BJ (cell line): ENCODE measurements around the gene PVALEF. TPM values are rescaled to one million over a fixed set of nuclear protein-coding genes. Genes with fewer than 3 reads are reported as not detected.
A peak's percentile ranks its signal among the peaks of the same experiment; 100 is the strongest.

Source experiments
- CTCF ChIA-PET: fragments of 350-600 bp; formaldehyde crosslinking; extraction: SDS; loops from one replicate; lab custom pipeline; 2021; ENCODE audit warnings: antibody characterized with exemption, inconsistent platforms; lab: Yijun Ruan, JAX
- POLR2A ChIA-PET: fragments of 300-600 bp; sonication (Branson Sonifier 250); formaldehyde crosslinking; extraction: SDS; loops from one replicate; lab custom pipeline; 2021; ENCODE audit warnings: antibody characterized with exemption; lab: Charles Lee
- DNase-seq: peaks from one replicate; pipeline ENCODE4 v3.0.0-alpha.2; 2011; ENCODE audit warnings: low read depth
- H3K27me3 ChIP-seq: 2 replicates; pipeline ENCODE4 v1.6.0; 2011; ENCODE audit warnings: low read length; ENCODE audit not compliant: control insufficient read depth, insufficient read depth
- H3K36me3 ChIP-seq: 2 replicates; pipeline ENCODE4 v1.5.1; 2011; ENCODE audit warnings: low read length; ENCODE audit not compliant: control insufficient read depth, insufficient read depth
- H3K4me3 ChIP-seq: 2 replicates; pipeline ENCODE4 v1.5.1; 2011; ENCODE audit warnings: low read depth, mild to moderate bottlenecking, control low read depth, low read length
- polyA plus RNA-seq: library from polyadenylated mRNA; depleted of rRNA; stranded (reverse); fragments of >200 nt; gene quantifications from 2 replicates; pipeline ENCODE4 v1.2.3, GENCODE V29; 2011
- TF ChIP-seq, protein P1 (sequence below): IDR thresholded peaks from 2 replicates; pipeline ENCODE4 v1.5.1; 2011; ENCODE audit warnings: low read depth, mild to moderate bottlenecking, control low read depth, inconsistent platforms, low read length, moderate library complexity; ENCODE audit not compliant: insufficient read depth

PVALEF gene
- polyA plus RNA-seq, 1 experiment = not detected

- no peaks in the 10 kb centered on the region; the same call in 1 of the 2 replicates for H3K36me3 ChIP-seq
- peak overlapping the region; percentile 81 for H3K4me3 ChIP-seq
- ChIA-PET POLR2A (no interaction called here), CTCF (interaction anchor here (1.0 to 1.5 kb wide), 2 partner anchors 21 to 78 kb away, joined by 3 read pairs; no protein-coding TSS in a partner anchor)
- H3K27me3 ChIP-seq = no peaks in the 10 kb centered on the region
- TF ChIP-seq, protein P1, sequence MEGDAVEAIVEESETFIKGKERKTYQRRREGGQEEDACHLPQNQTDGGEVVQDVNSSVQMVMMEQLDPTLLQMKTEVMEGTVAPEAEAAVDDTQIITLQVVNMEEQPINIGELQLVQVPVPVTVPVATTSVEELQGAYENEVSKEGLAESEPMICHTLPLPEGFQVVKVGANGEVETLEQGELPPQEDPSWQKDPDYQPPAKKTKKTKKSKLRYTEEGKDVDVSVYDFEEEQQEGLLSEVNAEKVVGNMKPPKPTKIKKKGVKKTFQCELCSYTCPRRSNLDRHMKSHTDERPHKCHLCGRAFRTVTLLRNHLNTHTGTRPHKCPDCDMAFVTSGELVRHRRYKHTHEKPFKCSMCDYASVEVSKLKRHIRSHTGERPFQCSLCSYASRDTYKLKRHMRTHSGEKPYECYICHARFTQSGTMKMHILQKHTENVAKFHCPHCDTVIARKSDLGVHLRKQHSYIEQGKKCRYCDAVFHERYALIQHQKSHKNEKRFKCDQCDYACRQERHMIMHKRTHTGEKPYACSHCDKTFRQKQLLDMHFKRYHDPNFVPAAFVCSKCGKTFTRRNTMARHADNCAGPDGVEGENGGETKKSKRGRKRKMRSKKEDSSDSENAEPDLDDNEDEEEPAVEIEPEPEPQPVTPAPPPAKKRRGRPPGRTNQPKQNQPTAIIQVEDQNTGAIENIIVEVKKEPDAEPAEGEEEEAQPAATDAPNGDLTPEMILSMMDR = no peak
- no peak for DNase-seq
Observed at GRCh38 chr17:81221371-81221841, 56.1 kb downstream of the PVALEF start.

- CTCF ChIA-PET = interaction anchor here (0.9 to 1.5 kb wide), 3 partner anchors 16 to 79 kb away, joined by 3 to 4 read pairs (median 3); no protein-coding TSS in a partner anchor
- POLR2A ChIA-PET = no interaction called here
- no peak for DNase-seq
- H3K4me3 ChIP-seq = peak overlapping the region; percentile 81
- no peaks in the 10 kb centered on the region for H3K27me3 ChIP-seq
- TF ChIP-seq, protein P1 = no peak
- H3K36me3 ChIP-seq = no peaks in the 10 kb centered on the region; the same call in 1 of the 2 replicates
Observed at GRCh38 chr17:81221842-81222619, 56.7 kb downstream of the PVALEF start.

DNA sequence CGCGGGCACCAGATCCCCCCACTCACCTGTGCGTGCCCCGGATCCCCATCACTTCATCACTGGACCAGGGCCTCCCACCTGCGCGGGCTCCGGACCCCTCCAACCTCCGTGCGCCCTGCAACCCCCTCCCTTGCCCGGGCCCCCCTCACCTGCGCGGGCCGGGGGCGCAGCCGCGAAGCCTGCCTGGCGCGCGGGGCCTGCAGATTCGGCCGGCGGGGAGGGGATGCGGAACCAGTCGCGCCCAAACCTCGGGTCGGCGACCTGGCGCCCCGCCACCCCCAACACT is 57.3 kb downstream of the PVALEF start:
- Histone ChIP-seq H3K36me3 (no peaks in the 10 kb centered on the region; the same call in 1 of the 2 replicates), H3K4me3 (peak overlapping the region; percentile 81), H3K27me3 (no peaks in the 10 kb centered on the region)
- ChIA-PET POLR2A (no interaction called here), CTCF (interaction anchor here (0.8 to 1.1 kb wide), 4 partner anchors 15 to 250 kb away, joined by 3 to 4 read pairs (median 4); no protein-coding TSS in a partner anchor)
- DNase-seq = no peak
- TF ChIP-seq, protein P1 = no peak

- H3K36me3 ChIP-seq = no peaks in the 10 kb centered on the region; the same call in 1 of the 2 replicates
- CTCF ChIA-PET = interaction anchor here (0.8 to 1.1 kb wide), 4 partner anchors 14 to 249 kb away, joined by 3 to 4 read pairs (median 4); no protein-coding TSS in a partner anchor
- DNase-seq = peak; percentile 83
- no peaks in the 10 kb centered on the region for H3K27me3 ChIP-seq
- H3K4me3 ChIP-seq = peak within 1 kb of the TSS; percentile 81
- POLR2A ChIA-PET = interaction anchor here (0.6 kb wide), 1 partner anchor 187 kb away, joined by 7 read pairs; no protein-coding TSS in a partner anchor
- TF ChIP-seq, protein P1 = no peak
Observed at GRCh38 chr17:81222906-81223761, 57.8 kb downstream of the PVALEF start, which contains the start of gene CEP131. Gene CEP131, minus strand, starts transcription at chr17:81222965. Its CDS starts 2,909 bp downstream, at chr17:81220056.
